H9 (cell line): ENCODE measurements around the gene SEC24C. TPM values are rescaled to one million over a fixed set of nuclear protein-coding genes. Genes with fewer than 3 reads are reported as not detected.

Experiments
- DNase-seq: peaks from one replicate; pipeline ENCODE4 v3.0.0-alpha.2; 2017
- H2AFZ ChIP-seq: one replicate; pipeline ENCODE4 v1.6.1; 2013; ENCODE audit warnings: mild to moderate bottlenecking, low read length, control low read depth, moderate library complexity
- H2AK5ac ChIP-seq: 2 replicates; pipeline ENCODE4 v1.6.1; 2013; ENCODE audit warnings: low read length, control low read depth, mixed read lengths; ENCODE audit not compliant: insufficient read length
- H2BK120ac ChIP-seq: one replicate; pipeline ENCODE4 v1.6.1; 2013; ENCODE audit warnings: low read depth, mild to moderate bottlenecking, low read length, control low read depth, inconsistent platforms; ENCODE audit not compliant: poor library complexity, severe bottlenecking
- H2BK12ac ChIP-seq: 2 replicates; pipeline ENCODE4 v1.6.1; 2013; ENCODE audit warnings: low read length, control low read depth, mixed read lengths, low read depth; ENCODE audit not compliant: insufficient read length
- H2BK15ac ChIP-seq: 2 replicates; pipeline ENCODE4 v1.6.1; 2013; ENCODE audit warnings: low read depth, low read length, control low read depth
- H2BK20ac ChIP-seq: one replicate; pipeline ENCODE4 v1.6.1; 2013; ENCODE audit warnings: low read depth, mild to moderate bottlenecking, low read length, control low read depth, inconsistent platforms; ENCODE audit not compliant: poor library complexity, severe bottlenecking
- H2BK5ac ChIP-seq: 2 replicates; pipeline ENCODE4 v1.6.1; 2013; ENCODE audit warnings: low read length, control low read depth, mixed read lengths; ENCODE audit not compliant: insufficient read length
- H3K14ac ChIP-seq: 2 replicates; pipeline ENCODE4 v1.6.1; 2013; ENCODE audit warnings: low read length, control low read depth; ENCODE audit not compliant: insufficient read depth
- H3K18ac ChIP-seq: 2 replicates; pipeline ENCODE4 v1.6.1; 2013; ENCODE audit warnings: low read depth, mild to moderate bottlenecking, mixed read lengths, low read length, control low read depth; ENCODE audit not compliant: insufficient read length
- H3K23ac ChIP-seq: 2 replicates; pipeline ENCODE4 v1.6.1; 2013; ENCODE audit warnings: low read length, control low read depth, mixed read lengths, low read depth; ENCODE audit not compliant: insufficient read length
- H3K23me2 ChIP-seq: 2 replicates; pipeline ENCODE4 v1.6.1; 2013; ENCODE audit warnings: low read depth, mild to moderate bottlenecking, mixed read lengths, low read length, control low read depth; ENCODE audit not compliant: insufficient read length, poor library complexity, severe bottlenecking
- H3K27ac ChIP-seq: 2 replicates; pipeline ENCODE4 v1.5.1; 2013; ENCODE audit warnings: low read length, control low read depth, mixed read lengths, low read depth; ENCODE audit not compliant: insufficient read length
- H3K27me3 ChIP-seq: 2 replicates; pipeline ENCODE4 v1.6.1; 2013; ENCODE audit warnings: low read length, control low read depth, inconsistent platforms; ENCODE audit not compliant: insufficient read depth
- H3K4ac ChIP-seq: 2 replicates; pipeline ENCODE4 v1.6.1; 2013; ENCODE audit warnings: low read depth, mild to moderate bottlenecking, control low read depth, inconsistent platforms, low read length, moderate library complexity
- H3K4me1 ChIP-seq: 2 replicates; pipeline ENCODE4 v1.6.1; 2013; ENCODE audit warnings: low read length, control low read depth, inconsistent platforms; ENCODE audit not compliant: insufficient read depth
- H3K4me2 ChIP-seq: 2 replicates; pipeline ENCODE4 v1.6.1; 2013; ENCODE audit warnings: low read length, control low read depth, mixed read lengths; ENCODE audit not compliant: insufficient read length, insufficient read depth
- H3K56ac ChIP-seq: 2 replicates; pipeline ENCODE4 v1.6.1; 2013; ENCODE audit warnings: low read depth, mild to moderate bottlenecking, mixed read lengths, low read length, control low read depth; ENCODE audit not compliant: insufficient read length
- H3K79me1 ChIP-seq: 2 replicates; pipeline ENCODE4 v1.6.1; 2013; ENCODE audit warnings: low read depth, mild to moderate bottlenecking, moderate library complexity, low read length, control low read depth, inconsistent platforms; ENCODE audit not compliant: insufficient read depth, poor library complexity, severe bottlenecking
- H3K79me2 ChIP-seq: 2 replicates; pipeline ENCODE4 v1.6.1; 2013; ENCODE audit warnings: low read length, control low read depth, inconsistent platforms; ENCODE audit not compliant: insufficient read depth
- H3K9ac ChIP-seq: 2 replicates; pipeline ENCODE4 v1.6.1; 2013; ENCODE audit warnings: low read length, control low read depth, mixed read lengths; ENCODE audit not compliant: insufficient read length; ENCODE audit errors: extremely low read depth
- H3K9me3 ChIP-seq: one replicate; pipeline ENCODE4 v1.6.1; 2013; ENCODE audit warnings: low read depth, low read length, inconsistent platforms; ENCODE audit not compliant: control insufficient read depth
- H3T11ph ChIP-seq: one replicate; pipeline ENCODE4 v1.6.1; 2013; ENCODE audit warnings: mild to moderate bottlenecking, low read length, control low read depth, inconsistent platforms
- H4K20me1 ChIP-seq: one replicate; pipeline ENCODE4 v1.6.1; 2013; ENCODE audit not compliant: control insufficient read depth, insufficient read length, insufficient read depth
- H4K5ac ChIP-seq: 2 replicates; pipeline ENCODE4 v1.6.1; 2013; ENCODE audit warnings: low read depth, mild to moderate bottlenecking, mixed read lengths, low read length, control low read depth; ENCODE audit not compliant: insufficient read length
- H4K8ac ChIP-seq: replicated peaks from 2 replicates; pipeline ENCODE4 v1.6.1; 2013; ENCODE audit warnings: low read length, control low read depth, mixed read lengths, low read depth; ENCODE audit not compliant: insufficient read length
- H4K91ac ChIP-seq: 2 replicates; pipeline ENCODE4 v1.6.1; 2013; ENCODE audit warnings: low read depth, mild to moderate bottlenecking, moderate library complexity, mixed read lengths, low read length, control low read depth; ENCODE audit not compliant: insufficient read length
- H3K27ac Mint-ChIP-seq, 3 experiments: 2 replicates in 2 of 3; 3 replicates in 1 of 3; pipeline ENCODE4 v1.8.0; 2020 to 2021; ENCODE audit warnings: mixed read lengths in 3 of 3, mild to moderate bottlenecking in 1 of 3, moderate library complexity in 1 of 3
- H3K27me3 Mint-ChIP-seq: 2 replicates; pipeline ENCODE4 v1.8.0; 2021; ENCODE audit warnings: low read depth, mild to moderate bottlenecking, moderate library complexity, mixed read lengths
- H3K36me3 Mint-ChIP-seq, 3 experiments: 2 replicates in 2 of 3; 3 replicates in 1 of 3; pipeline ENCODE4 v1.8.0; 2020 to 2021; ENCODE audit warnings: low read depth in 3 of 3, mixed read lengths in 3 of 3; ENCODE audit not compliant: insufficient read depth in 1 of 3
- H3K4me1 Mint-ChIP-seq, 2 experiments: 2 replicates each; pipeline ENCODE4 v1.8.0; 2020; ENCODE audit warnings: mixed read lengths in 2 of 2
- H3K4me3 Mint-ChIP-seq, 2 experiments: 2 replicates in 1 of 2; 3 replicates in 1 of 2; pipeline ENCODE4 v1.8.0; 2020 to 2021; ENCODE audit warnings: mild to moderate bottlenecking in 2 of 2, mixed read lengths in 2 of 2, moderate library complexity in 1 of 2
- H3K9me3 Mint-ChIP-seq, 2 experiments: 2 replicates in 1 of 2; 3 replicates in 1 of 2; pipeline ENCODE4 v1.8.0; 2020; ENCODE audit warnings: mild to moderate bottlenecking in 2 of 2, mixed read lengths in 2 of 2, moderate library complexity in 1 of 2
- WGBS: extraction: QIAGEN DNeasy Blood & Tissue Kit; methylation state at CpG from one replicate; pipeline ENCODE4 v1.1.7; 2013; ENCODE audit warnings: missing lambda C conversion rate, low lambda C conversion rate, mixed read lengths; ENCODE audit not compliant: insufficient read length; ENCODE audit errors: extremely low coverage; 5-methylcytosine and 5-hydroxymethylcytosine counted together
- total RNA-seq: library from RNA; stranded (reverse); gene quantifications from 2 replicates; pipeline ENCODE4 v1.2.1, GENCODE V29; 2021
- TF ChIP-seq, protein P1 (sequence below): fragments of 200-600 bp; sonication (generic); conservative IDR thresholded peaks from 3 replicates; pipeline ENCODE4 v1.8.0; 2021; ENCODE audit warnings: antibody characterized with exemption, mild to moderate bottlenecking

SEC24C gene
- total RNA-seq, 1 experiment from 2014 or later, result 62.4 TPM

- no peaks in the 10 kb centered on the region for H3K4me1 ChIP-seq
- H2BK12ac ChIP-seq, result no peak overlapping the region
- H3K23ac ChIP-seq, result no peak overlapping the region
- H3K4me2 ChIP-seq, result no peak overlapping the region
- no peak overlapping the region for H3K27ac ChIP-seq
- H3K79me1 ChIP-seq, result no peaks in the 10 kb centered on the region
- no peak overlapping the region for H2BK20ac ChIP-seq
- WGBS, result no CpG with 5 or more reads among the region's 1 CpG
- Mint-ChIP-seq H3K9me3 (no peaks in the 10 kb centered on the region), H3K4me1 (no peaks in the 10 kb centered on the region), H3K4me3 (no peak overlapping the region), H3K27ac (no peak overlapping the region), H3K36me3 (peaks cover 3 to 58% (median 27%) of the 10 kb centered on the region in 3 experiments; a peak in 6 of 7 replicates), H3K27me3 (no peaks in the 10 kb centered on the region)
- TF ChIP-seq, protein P1, sequence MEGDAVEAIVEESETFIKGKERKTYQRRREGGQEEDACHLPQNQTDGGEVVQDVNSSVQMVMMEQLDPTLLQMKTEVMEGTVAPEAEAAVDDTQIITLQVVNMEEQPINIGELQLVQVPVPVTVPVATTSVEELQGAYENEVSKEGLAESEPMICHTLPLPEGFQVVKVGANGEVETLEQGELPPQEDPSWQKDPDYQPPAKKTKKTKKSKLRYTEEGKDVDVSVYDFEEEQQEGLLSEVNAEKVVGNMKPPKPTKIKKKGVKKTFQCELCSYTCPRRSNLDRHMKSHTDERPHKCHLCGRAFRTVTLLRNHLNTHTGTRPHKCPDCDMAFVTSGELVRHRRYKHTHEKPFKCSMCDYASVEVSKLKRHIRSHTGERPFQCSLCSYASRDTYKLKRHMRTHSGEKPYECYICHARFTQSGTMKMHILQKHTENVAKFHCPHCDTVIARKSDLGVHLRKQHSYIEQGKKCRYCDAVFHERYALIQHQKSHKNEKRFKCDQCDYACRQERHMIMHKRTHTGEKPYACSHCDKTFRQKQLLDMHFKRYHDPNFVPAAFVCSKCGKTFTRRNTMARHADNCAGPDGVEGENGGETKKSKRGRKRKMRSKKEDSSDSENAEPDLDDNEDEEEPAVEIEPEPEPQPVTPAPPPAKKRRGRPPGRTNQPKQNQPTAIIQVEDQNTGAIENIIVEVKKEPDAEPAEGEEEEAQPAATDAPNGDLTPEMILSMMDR, result no peak
- H3K79me2 ChIP-seq, result no peaks in the 10 kb centered on the region
- no peak overlapping the region for H2AK5ac ChIP-seq
- no peaks in the 10 kb centered on the region for H3K23me2 ChIP-seq
- H3K4ac ChIP-seq, result no peak overlapping the region
- no peaks in the 10 kb centered on the region for H3K9me3 ChIP-seq
- H4K8ac ChIP-seq, result no peak overlapping the region
- no peak overlapping the region for H4K91ac ChIP-seq
- H4K5ac ChIP-seq, result no peak overlapping the region
- H2BK120ac ChIP-seq, result no peak overlapping the region
- no peak overlapping the region for H2BK5ac ChIP-seq
- no peak overlapping the region for H2BK15ac ChIP-seq
- no peak overlapping the region for H3K56ac ChIP-seq
- no peak overlapping the region for H3K9ac ChIP-seq
- H3T11ph ChIP-seq, result no peak overlapping the region
- no peak overlapping the region for H2AFZ ChIP-seq
- no peaks in the 10 kb centered on the region for H3K27me3 ChIP-seq
- no peaks in the 10 kb centered on the region for H4K20me1 ChIP-seq
- no peak for DNase-seq
- H3K14ac ChIP-seq, result no peak overlapping the region
- H3K18ac ChIP-seq, result no peak overlapping the region
Measured at GRCh38 chr10:73750819-73751218, 6.6 kb downstream of the SEC24C start.
